Glutamatergic neuron (in vitro differentiated cells): Measurements from ENCODE around the gene POMGNT1. TPM values are rescaled to one million over a fixed set of nuclear protein-coding genes. Genes with fewer than 3 reads are reported as not detected.

ENCODE experiments used
- DNase-seq: peaks from one replicate; pipeline ENCODE4 v3.0.0; 2022
- H3K27ac Mint-ChIP-seq: one replicate; pipeline ENCODE4 v1.8.0; 2020; ENCODE audit warnings: mild to moderate bottlenecking, mixed read lengths, inconsistent platforms; ENCODE audit not compliant: unreplicated experiment
- H3K27me3 Mint-ChIP-seq: one replicate; pipeline ENCODE4 v1.8.0; 2020; ENCODE audit warnings: mild to moderate bottlenecking, moderate library complexity, mixed read lengths, inconsistent platforms; ENCODE audit not compliant: unreplicated experiment
- H3K36me3 Mint-ChIP-seq: one replicate; pipeline ENCODE4 v1.8.0; 2020; ENCODE audit warnings: mild to moderate bottlenecking, mixed read lengths, inconsistent platforms; ENCODE audit not compliant: unreplicated experiment
- H3K4me1 Mint-ChIP-seq: one replicate; pipeline ENCODE4 v1.8.0; 2020; ENCODE audit warnings: mild to moderate bottlenecking, low read depth, mixed read lengths, inconsistent platforms; ENCODE audit not compliant: unreplicated experiment
- H3K4me3 Mint-ChIP-seq: one replicate; pipeline ENCODE4 v1.8.0; 2020; ENCODE audit warnings: mild to moderate bottlenecking, mixed read lengths, inconsistent platforms; ENCODE audit not compliant: unreplicated experiment
- H3K9me3 Mint-ChIP-seq: one replicate; pipeline ENCODE4 v1.8.0; 2020; ENCODE audit warnings: mild to moderate bottlenecking, moderate library complexity, mixed read lengths, inconsistent platforms; ENCODE audit not compliant: unreplicated experiment
- total RNA-seq: library from RNA; stranded (reverse); fragmentation: NEBNext Ultra II Directional; extraction: Animal tissue kit (Norgen Biotek cat#: 25700); gene quantifications from one replicate; pipeline ENCODE4 v1.2.1, GENCODE V29; 2021; ENCODE audit not compliant: unreplicated experiment
- TF ChIP-seq, protein P1 (sequence below): fragments of 200-600 bp; sonication (generic); IDR thresholded peaks from one replicate; pipeline ENCODE4 v1.5.0; 2021; ENCODE audit not compliant: partially characterized antibody, unreplicated experiment

The POMGNT1 gene
- total RNA-seq, 1 donor from 2014 or later = 70.2 TPM

DNA sequence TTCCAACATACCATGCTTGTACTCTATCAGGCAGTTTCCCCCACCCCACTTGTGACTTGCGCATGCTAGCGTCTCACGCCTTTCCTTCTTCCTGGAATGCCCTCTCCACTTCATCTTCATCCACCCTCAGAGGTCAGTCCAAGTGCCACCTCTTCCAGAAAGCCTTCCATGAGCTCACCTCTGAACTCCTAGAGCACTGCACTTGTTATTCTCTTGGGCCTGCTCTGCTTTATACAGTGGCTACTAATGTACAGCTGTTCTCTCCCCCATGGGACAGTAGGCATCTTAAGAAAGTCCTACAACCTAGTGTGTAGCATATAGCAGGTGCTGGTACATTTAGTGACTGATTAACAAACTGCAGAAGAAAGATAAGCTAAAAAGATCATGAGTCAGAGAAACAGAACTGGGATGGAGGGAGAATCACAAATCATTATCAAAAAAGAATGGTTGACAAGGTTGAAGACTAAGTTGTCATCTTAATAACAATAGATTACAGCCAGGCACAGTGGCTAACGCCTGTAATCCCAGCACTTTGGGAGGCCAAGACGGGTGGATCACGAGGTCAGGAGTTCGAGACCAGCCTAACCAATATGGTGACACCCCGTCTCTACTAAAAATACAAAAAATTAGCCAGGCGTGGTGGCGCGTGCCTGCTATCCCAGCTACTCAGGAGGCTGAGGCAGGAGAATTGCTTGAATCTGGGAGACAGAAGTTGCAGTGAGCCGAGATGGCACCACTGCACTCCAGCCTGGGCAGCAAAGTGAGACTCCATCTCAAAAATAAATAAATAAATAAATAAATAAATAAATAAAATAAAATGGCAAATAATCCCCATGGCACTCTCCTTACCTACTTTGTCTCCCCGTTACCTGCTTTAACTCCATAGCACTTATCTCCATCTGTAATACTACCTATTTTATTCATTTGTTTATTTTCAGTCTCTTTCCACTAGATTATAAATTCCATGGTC is 39.6 kb downstream of the POMGNT1 start:
- Mint-ChIP-seq H3K36me3 (no peaks in the 10 kb centered on the region), H3K4me1 (no peaks in the 10 kb centered on the region), H3K9me3 (no peaks in the 10 kb centered on the region), H3K27me3 (no peaks in the 10 kb centered on the region), H3K4me3 (no peak overlapping the region), H3K27ac (no peak overlapping the region)
- DNase-seq = no peak
- TF ChIP-seq, protein P1, sequence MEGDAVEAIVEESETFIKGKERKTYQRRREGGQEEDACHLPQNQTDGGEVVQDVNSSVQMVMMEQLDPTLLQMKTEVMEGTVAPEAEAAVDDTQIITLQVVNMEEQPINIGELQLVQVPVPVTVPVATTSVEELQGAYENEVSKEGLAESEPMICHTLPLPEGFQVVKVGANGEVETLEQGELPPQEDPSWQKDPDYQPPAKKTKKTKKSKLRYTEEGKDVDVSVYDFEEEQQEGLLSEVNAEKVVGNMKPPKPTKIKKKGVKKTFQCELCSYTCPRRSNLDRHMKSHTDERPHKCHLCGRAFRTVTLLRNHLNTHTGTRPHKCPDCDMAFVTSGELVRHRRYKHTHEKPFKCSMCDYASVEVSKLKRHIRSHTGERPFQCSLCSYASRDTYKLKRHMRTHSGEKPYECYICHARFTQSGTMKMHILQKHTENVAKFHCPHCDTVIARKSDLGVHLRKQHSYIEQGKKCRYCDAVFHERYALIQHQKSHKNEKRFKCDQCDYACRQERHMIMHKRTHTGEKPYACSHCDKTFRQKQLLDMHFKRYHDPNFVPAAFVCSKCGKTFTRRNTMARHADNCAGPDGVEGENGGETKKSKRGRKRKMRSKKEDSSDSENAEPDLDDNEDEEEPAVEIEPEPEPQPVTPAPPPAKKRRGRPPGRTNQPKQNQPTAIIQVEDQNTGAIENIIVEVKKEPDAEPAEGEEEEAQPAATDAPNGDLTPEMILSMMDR = no peak

DNA sequence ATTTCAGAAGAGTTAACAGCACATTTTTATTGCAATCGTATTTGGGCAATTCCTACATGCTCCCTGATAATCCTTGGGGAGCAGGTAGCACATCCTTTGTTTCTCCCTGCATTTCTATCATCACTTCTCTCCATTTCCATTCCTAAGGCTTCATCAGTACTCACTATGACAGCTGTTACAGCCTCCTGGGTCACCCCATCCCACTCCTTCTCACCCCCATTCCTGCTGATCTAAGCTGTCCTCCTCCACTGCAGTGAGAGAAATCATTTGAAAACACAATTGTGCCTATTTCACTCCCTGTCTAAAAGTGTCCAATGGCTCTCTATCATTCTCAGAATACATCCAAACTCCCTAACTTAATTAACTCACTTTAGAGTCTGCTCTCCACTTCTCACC is 40.3 kb downstream of the POMGNT1 start:
- Mint-ChIP-seq H3K36me3 (no peaks in the 10 kb centered on the region), H3K4me3 (no peak overlapping the region), H3K27ac (no peak overlapping the region), H3K4me1 (no peaks in the 10 kb centered on the region), H3K27me3 (no peaks in the 10 kb centered on the region), H3K9me3 (no peaks in the 10 kb centered on the region)
- no peak for DNase-seq
- TF ChIP-seq, protein P1 = no peak

- no peaks in the 10 kb centered on the region for H3K27me3 Mint-ChIP-seq
- no peaks in the 10 kb centered on the region for H3K4me1 Mint-ChIP-seq
- TF ChIP-seq, protein P1 = no peak
- no peak overlapping the region for H3K4me3 Mint-ChIP-seq
- H3K36me3 Mint-ChIP-seq = no peaks in the 10 kb centered on the region
- H3K9me3 Mint-ChIP-seq = no peaks in the 10 kb centered on the region
- DNase-seq = no peak
- H3K27ac Mint-ChIP-seq = no peak overlapping the region
Observed at GRCh38 chr1:46153732-46154131, 44.5 kb downstream of the POMGNT1 start.

- TF ChIP-seq, protein P1 = no peak
- Mint-ChIP-seq H3K4me1 (no peaks in the 10 kb centered on the region), H3K9me3 (peaks cover 3% of the 10 kb centered on the region), H3K4me3 (no peak overlapping the region), H3K27ac (no peak overlapping the region), H3K27me3 (no peaks in the 10 kb centered on the region), H3K36me3 (no peaks in the 10 kb centered on the region)
- DNase-seq = no peak
Observed at GRCh38 chr1:46153228-46153627, 45.0 kb downstream of the POMGNT1 start.

DNA sequence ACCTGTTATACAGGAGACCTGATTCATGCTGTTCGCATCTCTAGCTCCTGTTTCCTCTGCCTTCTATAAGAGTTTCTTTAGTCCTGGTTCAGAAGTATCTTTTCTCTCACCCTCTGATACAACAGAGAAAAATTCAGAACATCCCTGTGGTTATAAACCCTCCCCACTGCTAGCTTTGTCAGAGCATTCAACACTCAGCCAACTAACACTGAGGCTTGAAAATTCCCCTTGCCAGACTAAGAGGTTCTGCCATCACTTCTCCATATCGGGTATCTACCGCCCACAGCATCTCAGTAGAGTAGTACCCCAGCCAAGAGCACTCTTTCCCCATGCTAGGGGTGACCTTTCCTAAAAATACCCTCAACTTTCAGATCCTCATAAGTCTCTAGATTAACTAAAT is 46.2 kb downstream of the POMGNT1 start:
- no peaks in the 10 kb centered on the region for H3K36me3 Mint-ChIP-seq
- TF ChIP-seq, protein P1 = no peak
- no peaks in the 10 kb centered on the region for H3K4me1 Mint-ChIP-seq
- H3K27me3 Mint-ChIP-seq = no peaks in the 10 kb centered on the region
- H3K9me3 Mint-ChIP-seq = peaks cover 3% of the 10 kb centered on the region
- no peak overlapping the region for H3K4me3 Mint-ChIP-seq
- no peak for DNase-seq
- H3K27ac Mint-ChIP-seq = no peak overlapping the region
